IMR-90 (cell line): ENCODE results near the gene FNDC3B. TPM values are rescaled to one million over a fixed set of nuclear protein-coding genes. Genes with fewer than 3 reads are reported as not detected.
A peak's percentile ranks its signal among the peaks of the same experiment; 100 is the strongest.

Experiments used
- ATAC-seq: fragments of 200-7000 bp; cut with Tn5 transposase; 2 replicates; pipeline ENCODE4 v1.9.1; 2020; ENCODE audit warnings: low read depth, mild to moderate bottlenecking, moderate library complexity
- BruUV-seq: library from RNA; stranded (reverse); fragments of 400-500 nt; replicated peaks from 2 replicates; lab custom pipeline; 2021; lab: Mats Ljungman, UMichigan
- CTCF ChIA-PET: fragments of 300-600 bp; formaldehyde crosslinking; extraction: SDS; loops from one replicate; lab custom pipeline; 2021; ENCODE audit warnings: antibody characterized with exemption; lab: Yijun Ruan, JAX
- POLR2A ChIA-PET: fragments of 300-600 bp; sonication (Branson Sonifier 250); formaldehyde crosslinking; loops from one replicate; lab custom pipeline; 2022; ENCODE audit warnings: antibody characterized with exemption; ENCODE audit not compliant: unreplicated experiment; lab: Charles Lee
- DNase-seq: peaks from one replicate; pipeline ENCODE4 v3.0.0; 2013
- H2AFZ ChIP-seq: replicated peaks from 2 replicates; pipeline ENCODE3; 2013; ENCODE audit warnings: low read length, mild to moderate bottlenecking; ENCODE audit not compliant: poor library complexity
- H2AK5ac ChIP-seq: 2 replicates; pipeline ENCODE4 v1.6.1; 2013; ENCODE audit warnings: low read depth, low read length, inconsistent platforms
- H2AK9ac ChIP-seq: replicated peaks from 2 replicates; pipeline ENCODE3; 2013; ENCODE audit warnings: mild to moderate bottlenecking, low read depth, low read length, moderate library complexity; ENCODE audit not compliant: poor library complexity
- H2BK120ac ChIP-seq: 2 replicates; pipeline ENCODE4 v1.6.1; 2013; ENCODE audit warnings: low read depth, low read length, inconsistent platforms
- H2BK15ac ChIP-seq: 3 replicates; pipeline ENCODE4 v1.6.1; 2013; ENCODE audit warnings: low read depth, low read length, inconsistent platforms
- H2BK20ac ChIP-seq: 2 replicates; pipeline ENCODE4 v1.6.1; 2013; ENCODE audit warnings: low read depth, mild to moderate bottlenecking, inconsistent platforms, low read length, moderate library complexity
- H2BK5ac ChIP-seq: 2 replicates; pipeline ENCODE4 v1.6.1; 2013; ENCODE audit warnings: mild to moderate bottlenecking, low read depth, low read length, inconsistent platforms; ENCODE audit not compliant: poor library complexity, severe bottlenecking
- H3K14ac ChIP-seq: replicated peaks from 2 replicates; pipeline ENCODE4 v1.6.1; 2013; ENCODE audit warnings: low read depth, low read length, inconsistent platforms
- H3K18ac ChIP-seq: 2 replicates; pipeline ENCODE4 v1.6.1; 2013; ENCODE audit warnings: low read depth, low read length, control low read depth
- H3K23ac ChIP-seq: 2 replicates; pipeline ENCODE4 v1.6.1; 2013; ENCODE audit warnings: low read depth, low read length, inconsistent platforms
- H3K27ac ChIP-seq: 2 replicates; pipeline ENCODE4 v1.5.1; 2013; ENCODE audit warnings: mild to moderate bottlenecking, control low read depth, low read length; ENCODE audit not compliant: insufficient read depth
- H3K27me3 ChIP-seq: 2 replicates; pipeline ENCODE4 v1.6.1; 2013; ENCODE audit warnings: low read length; ENCODE audit not compliant: control insufficient read depth, insufficient read depth
- H3K36me3 ChIP-seq: 2 replicates; pipeline ENCODE4 v1.6.1; 2013; ENCODE audit warnings: low read length, mixed read lengths; ENCODE audit not compliant: control insufficient read depth, insufficient read depth
- H3K4ac ChIP-seq: 2 replicates; pipeline ENCODE4 v1.6.1; 2013; ENCODE audit warnings: low read depth, low read length, inconsistent platforms
- H3K4me1 ChIP-seq: 2 replicates; pipeline ENCODE4 v1.6.1; 2013; ENCODE audit warnings: low read length, mixed read lengths; ENCODE audit not compliant: control insufficient read depth, insufficient read depth
- H3K4me2 ChIP-seq: 2 replicates; pipeline ENCODE4 v1.6.1; 2013; ENCODE audit warnings: low read depth, mild to moderate bottlenecking, control low read depth, low read length, moderate library complexity
- H3K4me3 ChIP-seq: 2 replicates; pipeline ENCODE4 v1.5.1; 2013; ENCODE audit warnings: low read depth, mild to moderate bottlenecking, control low read depth, low read length, moderate library complexity; ENCODE audit not compliant: insufficient read depth
- H3K56ac ChIP-seq: 2 replicates; pipeline ENCODE4 v1.6.1; 2013; ENCODE audit warnings: low read length, inconsistent platforms; ENCODE audit not compliant: insufficient read depth; ENCODE audit errors: extremely low read depth
- H3K79me1 ChIP-seq, 2 experiments: 2 replicates each; pipeline ENCODE4 v1.6.1; 2013; ENCODE audit warnings: low read length in 2 of 2, inconsistent platforms in 1 of 2, low read depth in 1 of 2
- H3K9ac ChIP-seq: 2 replicates; pipeline ENCODE4 v1.6.1; 2013; ENCODE audit warnings: low read depth, low read length, control low read depth
- H3K9me1 ChIP-seq: 2 replicates; pipeline ENCODE4 v1.6.1; 2013; ENCODE audit warnings: low read length, inconsistent platforms; ENCODE audit not compliant: insufficient read depth
- H3K9me3 ChIP-seq: 2 replicates; pipeline ENCODE4 v1.6.1; 2013; ENCODE audit warnings: low read length; ENCODE audit not compliant: control insufficient read depth, insufficient read depth
- H4K20me1 ChIP-seq: 2 replicates; pipeline ENCODE4 v1.6.1; 2013; ENCODE audit warnings: low read length, inconsistent platforms; ENCODE audit not compliant: insufficient read depth
- H4K5ac ChIP-seq: 2 replicates; pipeline ENCODE4 v1.6.1; 2013; ENCODE audit warnings: mild to moderate bottlenecking, low read depth, low read length, control low read depth
- H4K8ac ChIP-seq, 2 experiments: 2 replicates each; pipeline ENCODE4 v1.6.1; 2013; ENCODE audit warnings: low read depth in 2 of 2, low read length in 2 of 2, control low read depth in 1 of 2, inconsistent platforms in 1 of 2
- H4K91ac ChIP-seq: 2 replicates; pipeline ENCODE4 v1.6.1; 2013; ENCODE audit warnings: low read depth, low read length, inconsistent platforms; ENCODE audit not compliant: insufficient read depth
- CHD1 ChIP-seq: IDR thresholded peaks from 2 replicates; pipeline ENCODE4 v1.6.1; 2012; ENCODE audit warnings: low read depth, low read length, improper control_type of control experiment
- FOS ChIP-seq: fragments of 150-350 bp; IDR thresholded peaks from 2 replicates; pipeline ENCODE4 v1.6.1; 2016; ENCODE audit warnings: low read depth, low read length
- MXI1 ChIP-seq: IDR thresholded peaks from 2 replicates; pipeline ENCODE4 v1.6.1; 2012; ENCODE audit warnings: low read depth, mild to moderate bottlenecking, low read length, moderate library complexity, borderline replicate concordance
- NFE2L2 ChIP-seq: fragments of 150-350 bp; IDR thresholded peaks from 2 replicates; pipeline ENCODE4 v1.6.1; 2016; ENCODE audit warnings: low read depth, mild to moderate bottlenecking, low read length
- POLR2A ChIP-seq: IDR thresholded peaks from 2 replicates; pipeline ENCODE4 v1.6.1; 2012; ENCODE audit warnings: mild to moderate bottlenecking, low read depth, low read length
- RCOR1 ChIP-seq: IDR thresholded peaks from 2 replicates; pipeline ENCODE4 v1.6.1; 2012; ENCODE audit warnings: mild to moderate bottlenecking, low read length, improper control_type of control experiment; ENCODE audit not compliant: insufficient replicate concordance
- RFX5 ChIP-seq: IDR thresholded peaks from 2 replicates; pipeline ENCODE4 v1.8.0; 2012; ENCODE audit warnings: low read depth, mild to moderate bottlenecking, low read length, moderate library complexity
- SMC3 ChIP-seq: fragments of 150-350 bp; IDR thresholded peaks from 2 replicates; pipeline ENCODE4 v1.6.1; 2016; ENCODE audit warnings: low read depth, mild to moderate bottlenecking, antibody characterized with exemption, low read length, moderate library complexity
- WGBS, 2 experiments: methylation state at CpG; one replicate each; pipeline versions ENCODE4 v1.1.5 to v1.1.7; 2013; ENCODE audit warnings: missing lambda C conversion rate in 2 of 2; ENCODE audit not compliant: insufficient read length in 1 of 2; ENCODE audit errors: extremely low coverage in 2 of 2; 5-methylcytosine and 5-hydroxymethylcytosine counted together
- dilution Hi-C: fragments of 300-500 bp; cut with HindIII; formaldehyde crosslinking; loops from one replicate; pipeline ENCODE4 v1.14.3; 2018; ENCODE audit warnings: low sequenced_read_pairs; ENCODE audit not compliant: unreplicated experiment
- in situ Hi-C: fragments of 300-500 bp; cut with MboI; formaldehyde crosslinking; loops from 3 replicates; pipeline ENCODE4 v1.14.3; 2019; ENCODE audit warnings: low sequenced_read_pairs, inconsistent platforms, mixed read lengths
- intact Hi-C: fragments of 100-400 bp; cut with micrococcal nuclease; formaldehyde crosslinking; loops from 2 replicates; pipeline ENCODE4 v1.10.0; 2022
- polyA plus RNA-seq, 3 experiments: library from polyadenylated mRNA; depleted of rRNA; stranded (reverse); fragments of >200 nt; gene quantifications; 2 replicates each; pipeline ENCODE4 v1.2.3, GENCODE V29; 2012; ENCODE audit warnings: low replicate concordance in 1 of 3
- total RNA-seq: library from RNA; depleted of rRNA; stranded (reverse); fragments of >200 nt; gene quantifications from 2 replicates; pipeline ENCODE4 v1.2.3, GENCODE V29; 2012
- TF ChIP-seq, protein P1 (sequence below): fragments of 150-350 bp; IDR thresholded peaks from 2 replicates; pipeline ENCODE4 v1.6.1; 2017; ENCODE audit warnings: mild to moderate bottlenecking, antibody characterized with exemption, low read length, low read depth
- TF ChIP-seq, protein P2 (sequence below): conservative IDR thresholded peaks from 2 replicates; pipeline ENCODE4 v1.5.1; 2012; ENCODE audit warnings: mild to moderate bottlenecking, low read depth, low read length, improper control_type of control experiment

The FNDC3B gene
- total and polyA plus RNA-seq, 2 of the 4 experiments (the other 2 are of a cell fraction) = 23.9 to 150 TPM

DNA sequence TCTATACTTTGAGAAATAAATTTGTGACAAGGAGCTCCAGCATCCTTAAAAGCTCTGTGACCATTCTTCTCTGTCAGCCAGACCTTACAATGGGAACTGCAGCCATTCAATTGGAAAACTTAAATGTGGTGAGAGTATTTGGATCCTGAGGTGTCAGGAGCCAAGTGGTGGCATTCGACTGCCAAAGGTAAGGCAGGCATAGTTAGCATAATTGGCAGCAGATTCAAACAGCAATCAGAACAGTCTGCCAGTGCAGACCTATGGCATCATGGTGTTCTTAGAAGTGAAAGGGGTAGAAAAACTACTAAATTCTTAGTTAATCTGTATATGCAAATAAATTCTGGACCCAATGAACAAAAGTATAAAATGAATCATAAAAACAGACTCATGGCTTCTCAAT is 18.2 kb upstream of the FNDC3B start:
- Histone ChIP-seq H3K79me1 (no peaks in the 10 kb centered on the region), H3K4ac (no peak overlapping the region), H4K8ac (no peak overlapping the region), H2BK5ac (no peak overlapping the region), H3K23ac (no peak overlapping the region), H2BK15ac (no peak overlapping the region), H3K4me1 (no peaks in the 10 kb centered on the region), H2AK5ac (no peak overlapping the region), H3K4me2 (no peak overlapping the region), H3K36me3 (no peaks in the 10 kb centered on the region), H4K20me1 (no peaks in the 10 kb centered on the region), H3K9me1 (no peaks in the 10 kb centered on the region), H3K27ac (no peak overlapping the region), H2BK120ac (no peak overlapping the region), H4K91ac (no peak overlapping the region), H3K56ac (no peak overlapping the region), H3K9me3 (no peaks in the 10 kb centered on the region), H2BK20ac (peak overlapping the region; percentile 5; the same call in 1 of the 2 replicates), H3K14ac (no peak overlapping the region), H3K18ac (no peak overlapping the region), H2AK9ac (peak overlapping the region; percentile 81), H3K27me3 (no peaks in the 10 kb centered on the region), H4K5ac (no peak overlapping the region), H3K4me3 (no peak overlapping the region), H3K9ac (no peak overlapping the region), H2AFZ (no peak overlapping the region)
- in situ Hi-C loops (no loop called here), dilution Hi-C loops (no loop called here), intact Hi-C loops (no loop called here)
- ChIA-PET POLR2A (no interaction called here), CTCF (no interaction called here)
- ATAC-seq (no peak), DNase-seq (no peak)
- WGBS, 2 experiments = 40% methylated on average over 1 of the region's 1 CpG; no CpG with 5 or more reads in 1 of the 2 experiments
- TF ChIP-seq NFE2L2 (no peak), SMC3 (no peak), MXI1 (no peak), RCOR1 (no peak), RFX5 (no peak), POLR2A (no peak), FOS (no peak), CHD1 (no peak)
- TF ChIP-seq, protein P1, sequence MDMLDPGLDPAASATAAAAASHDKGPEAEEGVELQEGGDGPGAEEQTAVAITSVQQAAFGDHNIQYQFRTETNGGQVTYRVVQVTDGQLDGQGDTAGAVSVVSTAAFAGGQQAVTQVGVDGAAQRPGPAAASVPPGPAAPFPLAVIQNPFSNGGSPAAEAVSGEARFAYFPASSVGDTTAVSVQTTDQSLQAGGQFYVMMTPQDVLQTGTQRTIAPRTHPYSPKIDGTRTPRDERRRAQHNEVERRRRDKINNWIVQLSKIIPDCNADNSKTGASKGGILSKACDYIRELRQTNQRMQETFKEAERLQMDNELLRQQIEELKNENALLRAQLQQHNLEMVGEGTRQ = no peak
- TF ChIP-seq, protein P2, sequence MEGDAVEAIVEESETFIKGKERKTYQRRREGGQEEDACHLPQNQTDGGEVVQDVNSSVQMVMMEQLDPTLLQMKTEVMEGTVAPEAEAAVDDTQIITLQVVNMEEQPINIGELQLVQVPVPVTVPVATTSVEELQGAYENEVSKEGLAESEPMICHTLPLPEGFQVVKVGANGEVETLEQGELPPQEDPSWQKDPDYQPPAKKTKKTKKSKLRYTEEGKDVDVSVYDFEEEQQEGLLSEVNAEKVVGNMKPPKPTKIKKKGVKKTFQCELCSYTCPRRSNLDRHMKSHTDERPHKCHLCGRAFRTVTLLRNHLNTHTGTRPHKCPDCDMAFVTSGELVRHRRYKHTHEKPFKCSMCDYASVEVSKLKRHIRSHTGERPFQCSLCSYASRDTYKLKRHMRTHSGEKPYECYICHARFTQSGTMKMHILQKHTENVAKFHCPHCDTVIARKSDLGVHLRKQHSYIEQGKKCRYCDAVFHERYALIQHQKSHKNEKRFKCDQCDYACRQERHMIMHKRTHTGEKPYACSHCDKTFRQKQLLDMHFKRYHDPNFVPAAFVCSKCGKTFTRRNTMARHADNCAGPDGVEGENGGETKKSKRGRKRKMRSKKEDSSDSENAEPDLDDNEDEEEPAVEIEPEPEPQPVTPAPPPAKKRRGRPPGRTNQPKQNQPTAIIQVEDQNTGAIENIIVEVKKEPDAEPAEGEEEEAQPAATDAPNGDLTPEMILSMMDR = no peak
- no TSS peak for BruUV-seq
